K562 (cell line): ENCODE data around the gene SCFD2. TPM values are rescaled to one million over a fixed set of nuclear protein-coding genes. Genes with fewer than 3 reads are reported as not detected.

ENCODE experiments used
- CTCFL ChIP-seq: IDR thresholded peaks from 2 replicates; pipeline ENCODE4 v1.6.1; 2011; ENCODE audit warnings: borderline replicate concordance, low read depth, mild to moderate bottlenecking, moderate library complexity, low read length; ENCODE audit not compliant: insufficient read depth, poor library complexity, severe bottlenecking
- GABPB1 ChIP-seq: sonication (generic); formaldehyde crosslinking; IDR thresholded peaks from 2 replicates; pipeline ENCODE4 v1.8.0; 2022; ENCODE audit warnings: mild to moderate bottlenecking, missing genetic modification reagents
- MNT ChIP-seq, 2 experiments: fragments of 450-650 bp; conservative IDR thresholded peaks; 2 replicates each; pipeline ENCODE4 v1.6.1; 2017; ENCODE audit warnings: mild to moderate bottlenecking in 2 of 2, moderate library complexity in 2 of 2
- MTA1 ChIP-seq: fragments of 450-650 bp; IDR thresholded peaks from 2 replicates; pipeline ENCODE4 v1.6.1; 2017; ENCODE audit warnings: borderline replicate concordance
- MXI1 ChIP-seq: IDR thresholded peaks from 2 replicates; pipeline ENCODE4 v1.6.1; 2011; ENCODE audit warnings: low read depth, mild to moderate bottlenecking, improper control_type of control experiment, low read length
- MYNN ChIP-seq, 2 experiments: sonication (generic); formaldehyde crosslinking in 1 of 2; IDR thresholded peaks; 2 replicates each; pipeline versions ENCODE4 v1.5.0 to v1.6.1; 2016 to 2020; ENCODE audit warnings: antibody characterized with exemption in 1 of 2, missing genetic modification reagents in 1 of 2
- NFRKB ChIP-seq: fragments of 450-650 bp; IDR thresholded peaks from 2 replicates; pipeline ENCODE4 v1.6.1; 2016; ENCODE audit warnings: low read depth
- PHF8 ChIP-seq: fragments of 200-600 bp; sonication (generic); IDR thresholded peaks from 2 replicates; pipeline ENCODE4 v1.6.1; 2012; ENCODE audit warnings: mixed run types, mild to moderate bottlenecking, inconsistent platforms, low read length, moderate library complexity, borderline replicate concordance
- REST ChIP-seq, 2 experiments: fragments of 450-650 bp; formaldehyde crosslinking in 1 of 2; IDR thresholded peaks; 2 replicates each; pipeline versions ENCODE4 v1.4.0 to v1.6.1; 2014 to 2020; ENCODE audit warnings: mild to moderate bottlenecking in 2 of 2, borderline replicate concordance in 1 of 2, low read depth in 1 of 2
- SAP30 ChIP-seq: fragments of 200-600 bp; sonication (generic); IDR thresholded peaks from 2 replicates; pipeline ENCODE4 v1.6.1; 2012; ENCODE audit warnings: borderline replicate concordance, low read depth, mild to moderate bottlenecking, moderate library complexity, low read length, control low read depth, inconsistent platforms; ENCODE audit not compliant: insufficient read depth, poor library complexity, severe bottlenecking
- ZNF639 ChIP-seq, 2 experiments: fragments of 200-800 bp in 1 of 2; sonication (Bioruptor generic) in 1 of 2; sonication (generic) in 1 of 2; formaldehyde crosslinking in 1 of 2; IDR thresholded peaks in 1 of 2; conservative IDR thresholded peaks in 1 of 2; 2 replicates each; pipeline versions ENCODE4 v1.5.0 to v1.6.1; 2016 to 2020; ENCODE audit warnings: missing compliant biosample characterization in 1 of 2, missing genetic modification characterization in 1 of 2, missing genetic modification reagents in 1 of 2
- polyA plus RNA-seq, 8 experiments: library from polyadenylated mRNA; depleted of rRNA in 4 of 8; stranded (reverse) in 5 of 8; unstranded in 3 of 8; fragments of >200 nt; fragmentation: Nextera tagmentation in 2 of 8; fragmentation: Illumina TruSeq in 1 of 8; extraction: Ambion mirVana in 2 of 8; extraction: Trizol in 1 of 8; gene quantifications; 2 replicates each; pipeline versions ENCODE4 v1.2.1 to v1.2.3, GENCODE V29; 2011 to 2014; ENCODE audit warnings: inconsistent platforms in 1 of 8, missing spikeins in 1 of 8
- total RNA-seq, 7 experiments: library from RNA; depleted of rRNA in 6 of 7; stranded (reverse); fragments of >200 nt in 6 of 7; fragmentation: Illumina TruSeq in 2 of 7; extraction: Trizol in 2 of 7; gene quantifications; 2 replicates each; pipeline versions ENCODE4 v1.2.1 to v1.2.3, GENCODE V29; 2011 to 2021; ENCODE audit warnings: low replicate concordance in 1 of 7

Gene SCFD2
- total and polyA plus RNA-seq, 9 of the 15 experiments (the other 6 are each of a cell fraction or from before 2014, with no cell fraction given), result 5.7 to 30.3 (median 22.8) TPM

- TF ChIP-seq REST (IDR thresholded peaks at IDR 0.05; ENCODE audit: borderline replicate concordance), result no peak
- no peak for TF ChIP-seq REST (CRISPR knock-in tag; IDR thresholded peaks at IDR 0.05; ENCODE audit: low read depth)
- TF ChIP-seq MNT (conservative IDR thresholded peaks at IDR 0.05), result no peak
- no peak for TF ChIP-seq SAP30
- no peak for TF ChIP-seq ZNF639 (CRISPR knock-in tag; conservative IDR thresholded peaks at IDR 0.05 in 1 of 2, IDR thresholded peaks at IDR 0.05 in 1 of 2)
- no peak for TF ChIP-seq MYNN (IDR thresholded peaks at IDR 0.05)
- no peak for TF ChIP-seq MYNN (CRISPR knock-in tag; IDR thresholded peaks at IDR 0.05)
- no peak for TF ChIP-seq MXI1
- no peak for TF ChIP-seq NFRKB
- TF ChIP-seq CTCFL, result no peak
- no peak for TF ChIP-seq PHF8
- no peak for TF ChIP-seq GABPB1 (CRISPR knock-in tag)
- no peak for TF ChIP-seq MTA1
Observed at GRCh38 chr4:52932591-52933470, 433.0 kb downstream of the SCFD2 start (continued).
